Body of pancreas (tissue), 4 donors: ENCODE measurements around the gene WDR1.

Source experiments
- POLR2A ChIP-seq, 3 donors: fragments of 450-650 bp; IDR thresholded peaks; one replicate each; pipeline ENCODE4 v1.6.1; 2016; ENCODE audit warnings: antibody characterized with exemption in 3 of 3, mild to moderate bottlenecking in 2 of 3
- TF ChIP-seq, protein P1 (sequence below), 7 experiments: fragments of 450-650 bp in 4 of 7; fragments of 200-600 bp in 3 of 7; sonication (generic) in 3 of 7; IDR thresholded peaks; one replicate each; pipeline ENCODE4 v1.5.1; 2016 to 2019; ENCODE audit warnings: antibody characterized with exemption in 7 of 7

GRCh38 chr4:10119773-10120172 is 3.2 kb upstream of the WDR1 start:
- no peak for TF ChIP-seq POLR2A (IDR thresholded peaks at IDR 0.05)
- TF ChIP-seq, protein P1, sequence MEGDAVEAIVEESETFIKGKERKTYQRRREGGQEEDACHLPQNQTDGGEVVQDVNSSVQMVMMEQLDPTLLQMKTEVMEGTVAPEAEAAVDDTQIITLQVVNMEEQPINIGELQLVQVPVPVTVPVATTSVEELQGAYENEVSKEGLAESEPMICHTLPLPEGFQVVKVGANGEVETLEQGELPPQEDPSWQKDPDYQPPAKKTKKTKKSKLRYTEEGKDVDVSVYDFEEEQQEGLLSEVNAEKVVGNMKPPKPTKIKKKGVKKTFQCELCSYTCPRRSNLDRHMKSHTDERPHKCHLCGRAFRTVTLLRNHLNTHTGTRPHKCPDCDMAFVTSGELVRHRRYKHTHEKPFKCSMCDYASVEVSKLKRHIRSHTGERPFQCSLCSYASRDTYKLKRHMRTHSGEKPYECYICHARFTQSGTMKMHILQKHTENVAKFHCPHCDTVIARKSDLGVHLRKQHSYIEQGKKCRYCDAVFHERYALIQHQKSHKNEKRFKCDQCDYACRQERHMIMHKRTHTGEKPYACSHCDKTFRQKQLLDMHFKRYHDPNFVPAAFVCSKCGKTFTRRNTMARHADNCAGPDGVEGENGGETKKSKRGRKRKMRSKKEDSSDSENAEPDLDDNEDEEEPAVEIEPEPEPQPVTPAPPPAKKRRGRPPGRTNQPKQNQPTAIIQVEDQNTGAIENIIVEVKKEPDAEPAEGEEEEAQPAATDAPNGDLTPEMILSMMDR (IDR thresholded peaks at IDR 0.05), result no peak
